ENCODE results near the gene RNU5D-1. TPM values are rescaled to one million over a fixed set of nuclear protein-coding genes. Genes with fewer than 3 reads are reported as not detected.

The RNU5D-1 gene
- total RNA-seq, 1 donor from 2014 or later, result not detected

- no peak for DNase-seq (ENCODE audit: low spot score)
- Mint-ChIP-seq H3K27me3 (ENCODE audit: insufficient read depth) (no peaks in the 10 kb centered on the region), H3K36me3 (ENCODE audit: low read depth) (peaks cover 9% of the 10 kb centered on the region), H3K4me1 (ENCODE audit: low read depth) (peaks cover 63% of the 10 kb centered on the region), H3K27ac (peak overlapping the region; percentile 95), H3K4me3 (peak overlapping the region; percentile 86), H3K9me3 (no peaks in the 10 kb centered on the region)
- intact Hi-C loops (cut with micrococcal nuclease), result loop anchor here (2.0 to 5.0 kb wide), 4 partner anchors 51 to 964 kb away; partner anchors contain the start of genes EIF2B3, GPBP1L1, RPS8 and TESK2
Measured at GRCh38 chr1:44723496-44724295, 7.3 kb downstream of the RNU5D-1 start.

GRCh38 chr1:44723064-44723463 lies 7.9 kb downstream of the RNU5D-1 start:
- intact Hi-C loops (cut with micrococcal nuclease), result loop anchor here (2.0 to 5.0 kb wide), 4 partner anchors 52 to 964 kb away; partner anchors contain the start of genes EIF2B3, GPBP1L1, RPS8 and TESK2
- peak overlapping the region; percentile 86 for H3K4me3 Mint-ChIP-seq
- H3K27ac Mint-ChIP-seq, result peak overlapping the region; percentile 95
- H3K36me3 Mint-ChIP-seq (ENCODE audit: low read depth), result peaks cover 9% of the 10 kb centered on the region
- no peaks in the 10 kb centered on the region for H3K27me3 Mint-ChIP-seq (ENCODE audit: insufficient read depth)
- H3K4me1 Mint-ChIP-seq (ENCODE audit: low read depth), result peaks cover 65% of the 10 kb centered on the region
- no peak for DNase-seq (ENCODE audit: low spot score)
- no peaks in the 10 kb centered on the region for H3K9me3 Mint-ChIP-seq

GRCh38 chr1:44721485-44722361 lies 9.2 kb downstream of the RNU5D-1 start:
- Mint-ChIP-seq H3K36me3 (ENCODE audit: low read depth) (peaks cover 9% of the 10 kb centered on the region), H3K4me1 (ENCODE audit: low read depth) (peaks cover 71% of the 10 kb centered on the region), H3K27me3 (ENCODE audit: insufficient read depth) (no peaks in the 10 kb centered on the region)

GRCh38 chr1:44720281-44720680 lies 10.7 kb downstream of the RNU5D-1 start:
- Mint-ChIP-seq H3K36me3 (ENCODE audit: low read depth) (peaks cover 6% of the 10 kb centered on the region), H3K4me1 (ENCODE audit: low read depth) (peaks cover 79% of the 10 kb centered on the region), H3K27me3 (ENCODE audit: insufficient read depth) (no peaks in the 10 kb centered on the region), H3K4me3 (peak overlapping the region; percentile 20), H3K27ac (peak overlapping the region; percentile 97), H3K9me3 (no peaks in the 10 kb centered on the region)
- no peak for DNase-seq (ENCODE audit: low spot score)
- intact Hi-C loops (cut with micrococcal nuclease), result loop anchor here (2.0 to 5.0 kb wide), 5 partner anchors 45 to 967 kb away; partner anchors contain the start of genes ARMH1, EIF2B3, GPBP1L1 and TESK2

More at GRCh38 chr1:44721485-44722361, 9.2 kb downstream of the RNU5D-1 start:
- Mint-ChIP-seq H3K9me3 (no peaks in the 10 kb centered on the region), H3K27ac (peak overlapping the region; percentile 97), H3K4me3 (peak overlapping the region; percentile 77)
- intact Hi-C loops (cut with micrococcal nuclease), result loop anchor here (1.0 to 5.0 kb wide), 10 partner anchors 9 to 966 kb away; partner anchors contain the start of genes ARMH1, EIF2B3, GPBP1L1 and KIF2C
- peak; percentile 75 for DNase-seq (ENCODE audit: low spot score)

GRCh38 chr1:44719318-44719717 lies 11.7 kb downstream of the RNU5D-1 start:
- H3K27me3 Mint-ChIP-seq (ENCODE audit: insufficient read depth), result no peaks in the 10 kb centered on the region
- DNase-seq (ENCODE audit: low spot score), result no peak
- H3K9me3 Mint-ChIP-seq, result no peaks in the 10 kb centered on the region
- H3K36me3 Mint-ChIP-seq (ENCODE audit: low read depth), result peaks cover 2% of the 10 kb centered on the region
- H3K4me3 Mint-ChIP-seq, result no peak overlapping the region
- peaks cover 79% of the 10 kb centered on the region for H3K4me1 Mint-ChIP-seq (ENCODE audit: low read depth)
- H3K27ac Mint-ChIP-seq, result no peak overlapping the region
- intact Hi-C loops (cut with micrococcal nuclease), result no loop called here

GRCh38 chr1:44718091-44718490 lies 12.9 kb downstream of the RNU5D-1 start:
- Mint-ChIP-seq H3K36me3 (ENCODE audit: low read depth) (peaks cover 1% of the 10 kb centered on the region), H3K9me3 (no peaks in the 10 kb centered on the region), H3K27ac (no peak overlapping the region), H3K4me3 (no peak overlapping the region), H3K27me3 (ENCODE audit: insufficient read depth) (no peaks in the 10 kb centered on the region), H3K4me1 (ENCODE audit: low read depth) (peaks cover 69% of the 10 kb centered on the region)
- intact Hi-C loops (cut with micrococcal nuclease), result no loop called here
- DNase-seq (ENCODE audit: low spot score), result no peak

GRCh38 chr1:44717653-44718052 lies 13.3 kb downstream of the RNU5D-1 start:
- Mint-ChIP-seq H3K36me3 (ENCODE audit: low read depth) (no peaks in the 10 kb centered on the region), H3K4me3 (no peak overlapping the region), H3K27ac (no peak overlapping the region), H3K9me3 (no peaks in the 10 kb centered on the region), H3K27me3 (ENCODE audit: insufficient read depth) (no peaks in the 10 kb centered on the region), H3K4me1 (ENCODE audit: low read depth) (peaks cover 66% of the 10 kb centered on the region)
- intact Hi-C loops (cut with micrococcal nuclease), result no loop called here
- DNase-seq (ENCODE audit: low spot score), result no peak

- Mint-ChIP-seq H3K27me3 (ENCODE audit: insufficient read depth) (no peaks in the 10 kb centered on the region), H3K9me3 (no peaks in the 10 kb centered on the region), H3K4me1 (ENCODE audit: low read depth) (peaks cover 65% of the 10 kb centered on the region), H3K36me3 (ENCODE audit: low read depth) (no peaks in the 10 kb centered on the region), H3K4me3 (no peak overlapping the region), H3K27ac (peak overlapping the region; percentile 6)
- no peak for DNase-seq (ENCODE audit: low spot score)
- intact Hi-C loops (cut with micrococcal nuclease), result no loop called here
Measured at GRCh38 chr1:44717156-44717555, 13.8 kb downstream of the RNU5D-1 start.

GRCh38 chr1:44714944-44715571 lies 15.9 kb downstream of the RNU5D-1 start:
- Mint-ChIP-seq H3K4me1 (ENCODE audit: low read depth) (peaks cover 44% of the 10 kb centered on the region), H3K4me3 (peak overlapping the region; percentile 52), H3K9me3 (no peaks in the 10 kb centered on the region), H3K27ac (peak overlapping the region; percentile 35), H3K36me3 (ENCODE audit: low read depth) (no peaks in the 10 kb centered on the region), H3K27me3 (ENCODE audit: insufficient read depth) (peaks cover 8% of the 10 kb centered on the region)
- intact Hi-C loops (cut with micrococcal nuclease), result loop anchor here (2.0 kb wide), 3 partner anchors 16 to 84 kb away; partner anchors contain the start of genes KIF2C and RNU5D-1
- peak; percentile 63 for DNase-seq (ENCODE audit: low spot score)

- H3K27me3 Mint-ChIP-seq (ENCODE audit: insufficient read depth), result peaks cover 10% of the 10 kb centered on the region
- intact Hi-C loops (cut with micrococcal nuclease), result loop anchor here (2.0 kb wide), 3 partner anchors 16 to 84 kb away; partner anchors contain the start of genes KIF2C and RNU5D-1
- H3K4me1 Mint-ChIP-seq (ENCODE audit: low read depth), result peaks cover 41% of the 10 kb centered on the region
- H3K36me3 Mint-ChIP-seq (ENCODE audit: low read depth), result no peaks in the 10 kb centered on the region
- no peak for DNase-seq (ENCODE audit: low spot score)
- H3K27ac Mint-ChIP-seq, result peak overlapping the region; percentile 35
- H3K4me3 Mint-ChIP-seq, result no peak overlapping the region
- no peaks in the 10 kb centered on the region for H3K9me3 Mint-ChIP-seq
Measured at GRCh38 chr1:44714532-44714931, 16.4 kb downstream of the RNU5D-1 start.

- no peaks in the 10 kb centered on the region for H3K36me3 Mint-ChIP-seq (ENCODE audit: low read depth)
- DNase-seq (ENCODE audit: low spot score), result no peak
- H3K27me3 Mint-ChIP-seq (ENCODE audit: insufficient read depth), result peaks cover 10% of the 10 kb centered on the region
- no peak overlapping the region for H3K4me3 Mint-ChIP-seq
- no peak overlapping the region for H3K27ac Mint-ChIP-seq
- intact Hi-C loops (cut with micrococcal nuclease), result no loop called here
- H3K4me1 Mint-ChIP-seq (ENCODE audit: low read depth), result peaks cover 40% of the 10 kb centered on the region
- H3K9me3 Mint-ChIP-seq, result no peaks in the 10 kb centered on the region
Measured at GRCh38 chr1:44713321-44713781, 17.6 kb downstream of the RNU5D-1 start.
